MM.1S (cell line): Measurements from ENCODE around the gene GFI1.

Experiments
- EZH2 ChIP-seq: fragments of 300-600 bp; sonication (generic); optimal IDR thresholded peaks from 2 replicates; pipeline ENCODE3; 2017; ENCODE audit warnings: low read depth, mild to moderate bottlenecking, antibody characterized with exemption, low read length, mixed read lengths
- TF ChIP-seq, protein P1 (sequence below): fragments of 300-600 bp; sonication (generic); IDR thresholded peaks from 2 replicates; pipeline ENCODE4 v1.5.1; 2016; ENCODE audit warnings: antibody characterized with exemption, low read length, mixed read lengths

DNA sequence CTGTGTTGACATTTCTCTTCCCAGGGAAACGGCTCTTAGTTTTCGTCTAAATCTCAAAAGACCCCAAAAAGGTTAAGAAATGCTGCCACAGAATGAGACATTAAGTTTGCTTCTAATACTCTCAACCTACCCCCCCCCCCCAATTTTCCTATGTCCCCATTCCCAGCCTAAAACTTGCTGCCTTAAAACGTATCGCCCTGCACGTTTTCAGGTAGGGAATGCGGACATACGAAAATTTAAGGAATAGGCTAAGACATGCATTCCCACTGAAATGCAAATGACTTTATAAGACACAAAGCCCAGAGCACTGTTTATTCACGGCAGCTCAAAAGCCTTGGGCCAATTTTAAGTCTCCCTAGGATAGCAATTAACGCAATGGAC, 45.4 kb downstream of the GFI1 start:
- TF ChIP-seq, protein P1, sequence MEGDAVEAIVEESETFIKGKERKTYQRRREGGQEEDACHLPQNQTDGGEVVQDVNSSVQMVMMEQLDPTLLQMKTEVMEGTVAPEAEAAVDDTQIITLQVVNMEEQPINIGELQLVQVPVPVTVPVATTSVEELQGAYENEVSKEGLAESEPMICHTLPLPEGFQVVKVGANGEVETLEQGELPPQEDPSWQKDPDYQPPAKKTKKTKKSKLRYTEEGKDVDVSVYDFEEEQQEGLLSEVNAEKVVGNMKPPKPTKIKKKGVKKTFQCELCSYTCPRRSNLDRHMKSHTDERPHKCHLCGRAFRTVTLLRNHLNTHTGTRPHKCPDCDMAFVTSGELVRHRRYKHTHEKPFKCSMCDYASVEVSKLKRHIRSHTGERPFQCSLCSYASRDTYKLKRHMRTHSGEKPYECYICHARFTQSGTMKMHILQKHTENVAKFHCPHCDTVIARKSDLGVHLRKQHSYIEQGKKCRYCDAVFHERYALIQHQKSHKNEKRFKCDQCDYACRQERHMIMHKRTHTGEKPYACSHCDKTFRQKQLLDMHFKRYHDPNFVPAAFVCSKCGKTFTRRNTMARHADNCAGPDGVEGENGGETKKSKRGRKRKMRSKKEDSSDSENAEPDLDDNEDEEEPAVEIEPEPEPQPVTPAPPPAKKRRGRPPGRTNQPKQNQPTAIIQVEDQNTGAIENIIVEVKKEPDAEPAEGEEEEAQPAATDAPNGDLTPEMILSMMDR, result no peak
- TF ChIP-seq EZH2, result no peak
